NCI-H1436 treated with DMSO at 0.1 percent for 48 hours (cell line): ENCODE data around the gene KRTAP19-8.

Source experiments
- DNase-seq: peaks from one replicate; lab custom pipeline; 2025; lab: John Stamatoyannopoulos, UW

The KRTAP19-8 gene

DNA sequence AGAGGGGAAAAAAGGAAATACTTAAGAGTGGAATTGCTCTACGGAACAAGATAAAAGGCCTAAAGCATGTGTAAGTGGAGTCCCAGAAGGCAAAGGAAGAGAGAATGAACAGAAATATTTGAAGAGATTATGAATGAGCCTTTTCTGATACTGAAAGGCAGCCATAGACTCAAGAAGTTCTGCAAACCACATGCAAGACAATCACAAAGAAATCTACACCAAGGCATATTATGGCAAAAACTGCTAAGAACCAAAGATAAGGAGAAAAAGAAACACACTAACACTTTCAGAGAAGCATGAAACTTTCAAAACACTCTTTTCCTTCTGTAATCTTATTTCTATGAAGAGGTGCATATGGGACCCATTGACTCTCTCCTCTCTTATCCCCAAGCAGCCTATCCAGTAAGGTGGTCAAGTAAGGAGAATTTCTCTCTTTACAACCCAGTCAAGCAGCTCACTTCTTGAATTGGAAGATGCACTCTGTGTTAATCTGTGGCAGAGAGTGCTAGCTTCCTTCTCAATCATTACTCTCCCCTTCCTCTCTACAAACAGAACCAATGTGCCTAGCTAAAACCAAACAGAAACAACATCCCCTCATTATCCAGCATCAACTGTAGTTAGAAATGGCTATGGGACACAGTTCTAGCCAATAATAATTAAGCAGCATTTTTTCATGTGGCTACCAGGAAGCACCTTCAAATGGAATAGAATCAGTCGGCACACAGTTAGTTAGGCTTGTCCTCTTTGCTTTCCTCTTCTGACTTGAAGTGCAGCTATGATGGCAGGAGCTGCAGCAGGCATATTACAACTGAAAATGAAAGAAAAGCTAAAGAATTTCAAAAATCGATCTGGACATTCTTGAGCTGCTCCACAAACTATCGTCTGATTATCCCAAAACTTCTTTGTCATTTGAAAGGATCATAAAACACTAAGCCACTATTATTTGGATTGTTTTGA lies 25.9 kb downstream of the KRTAP19-8 start:
- no peak for DNase-seq

DNA sequence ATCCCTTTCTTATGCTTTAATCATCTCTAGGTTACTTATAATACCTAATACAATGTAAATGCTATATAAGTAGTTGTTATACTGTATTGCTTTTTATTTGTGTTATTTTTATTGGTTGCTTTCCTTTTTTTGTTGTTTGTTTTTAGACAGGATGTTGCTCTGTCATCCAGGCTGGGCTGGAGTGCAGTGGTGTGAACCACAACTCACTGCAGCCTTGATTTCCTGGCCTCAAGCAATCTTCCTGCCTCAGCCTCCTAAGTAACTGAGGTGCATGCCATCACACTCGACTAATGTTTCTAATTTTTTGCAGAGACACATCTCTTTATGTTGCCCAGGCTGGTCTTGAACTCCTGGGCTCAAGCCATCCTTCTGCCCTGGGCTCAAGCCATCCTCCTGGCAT lies 26.9 kb downstream of the KRTAP19-8 start:
- DNase-seq = no peak

DNA sequence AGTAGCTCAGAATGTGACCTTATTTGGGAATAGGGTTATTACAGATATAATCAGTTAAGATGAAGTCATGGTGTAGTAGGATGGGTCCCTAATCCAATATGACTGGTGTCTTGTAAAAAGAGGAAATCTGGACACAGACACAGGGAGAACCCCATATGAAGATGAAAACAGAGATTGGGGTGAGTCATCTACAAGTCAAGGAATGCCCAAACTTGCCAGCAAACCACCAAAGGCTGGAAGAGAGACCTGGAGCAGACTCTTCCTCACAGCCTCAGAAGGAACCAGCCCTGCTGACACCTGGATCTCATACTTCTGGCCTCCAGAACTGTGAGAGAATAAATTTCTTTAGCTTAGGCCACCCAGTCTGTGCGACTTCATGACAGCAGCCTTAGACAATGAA lies 29.9 kb downstream of the KRTAP19-8 start:
- DNase-seq = no peak

DNA sequence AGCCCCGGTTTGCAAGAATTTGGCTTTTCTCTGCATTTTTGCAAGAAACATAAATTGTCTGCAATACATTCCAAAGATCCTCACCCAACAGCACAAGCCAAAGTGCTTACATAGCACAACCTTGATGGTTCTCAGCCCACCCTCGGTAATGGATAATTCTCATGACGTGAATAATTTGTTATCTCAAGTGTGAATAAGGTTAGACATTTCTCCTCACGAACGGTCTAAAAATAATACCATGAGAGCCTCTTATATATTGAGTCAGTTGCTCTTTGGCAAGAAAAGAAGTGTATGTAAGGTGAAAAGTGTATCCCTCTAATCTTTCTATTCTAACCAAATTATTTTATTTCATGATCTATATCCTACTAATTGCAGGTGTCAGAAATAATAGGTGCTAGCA lies 33.3 kb downstream of the KRTAP19-8 start:
- no peak for DNase-seq

DNA sequence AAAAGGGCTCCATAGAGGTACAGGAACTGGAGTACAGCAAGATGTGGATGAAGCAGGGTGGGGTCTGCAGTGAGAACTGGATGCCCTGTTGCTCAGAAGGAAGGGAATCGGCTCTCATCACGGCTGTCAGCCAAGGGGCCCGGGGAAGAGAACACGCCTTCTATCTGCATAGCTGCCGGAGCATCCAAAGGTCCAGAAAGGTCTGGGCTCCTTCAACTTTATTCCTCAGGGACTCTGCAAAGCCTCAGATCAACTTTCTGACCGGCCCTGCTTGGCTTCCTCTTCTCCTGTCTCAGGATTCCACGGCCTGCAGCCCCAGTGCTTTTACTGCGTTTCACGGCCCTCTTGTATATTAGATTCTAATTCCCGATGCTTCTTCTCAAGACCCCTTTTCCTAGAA lies 34.8 kb downstream of the KRTAP19-8 start:
- DNase-seq = no peak

DNA sequence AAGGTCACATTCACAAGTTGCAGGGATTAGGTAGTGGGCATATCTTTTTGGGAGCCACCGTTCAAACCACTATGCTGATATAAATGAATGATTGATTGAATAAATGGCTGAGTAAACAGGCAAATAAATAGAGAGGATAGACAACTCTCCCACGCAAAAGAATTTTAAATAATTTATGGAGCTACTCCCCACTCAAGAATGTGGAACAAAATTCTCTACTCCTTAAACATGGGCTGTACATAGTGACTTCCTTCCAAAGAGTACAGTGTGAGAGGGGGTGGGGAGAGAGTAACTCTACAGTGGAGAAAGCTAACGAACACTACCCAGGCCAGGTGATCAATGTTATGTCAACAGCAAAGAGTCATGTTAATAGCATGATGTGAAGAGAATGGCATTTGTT lies 40.7 kb downstream of the KRTAP19-8 start:
- no peak for DNase-seq

DNA sequence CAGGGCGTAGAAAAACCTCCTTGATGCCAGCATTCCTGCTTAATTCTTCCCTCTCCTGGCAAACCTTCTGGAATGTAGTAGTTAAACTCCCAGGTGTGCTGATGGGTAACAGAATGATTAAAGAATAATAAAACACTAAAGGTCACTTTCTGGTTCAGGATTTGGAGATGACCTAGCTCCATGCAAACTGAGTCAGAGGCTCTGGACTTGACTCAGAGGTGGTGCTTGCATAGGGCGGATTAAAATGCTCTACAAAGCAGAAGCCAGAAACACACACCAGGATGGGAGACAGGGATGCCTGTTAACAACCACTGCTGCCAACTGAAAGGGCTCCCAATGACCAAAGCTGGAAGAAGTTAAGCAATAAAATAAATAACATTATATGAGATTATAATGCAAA lies 41.5 kb downstream of the KRTAP19-8 start:
- no peak for DNase-seq

DNA sequence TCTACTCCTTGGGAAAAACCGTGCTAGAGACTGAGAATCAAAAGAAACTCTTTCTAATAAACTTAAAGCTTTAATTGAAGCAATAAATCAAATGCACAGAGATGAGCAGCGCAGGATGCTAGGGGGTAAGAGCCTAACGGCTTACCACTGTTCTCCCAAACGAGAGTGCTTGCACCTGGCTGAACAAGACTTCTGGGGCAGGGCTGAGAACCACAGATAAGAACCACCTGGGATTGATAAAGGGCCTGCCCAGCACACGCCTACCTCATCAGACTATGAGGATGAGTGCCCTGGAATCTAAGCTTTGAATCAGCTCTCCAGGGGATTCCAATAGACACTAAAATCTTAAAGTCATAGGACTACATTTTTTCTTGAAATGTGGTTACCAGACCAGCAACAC lies 43.3 kb downstream of the KRTAP19-8 start:
- no peak for DNase-seq

DNA sequence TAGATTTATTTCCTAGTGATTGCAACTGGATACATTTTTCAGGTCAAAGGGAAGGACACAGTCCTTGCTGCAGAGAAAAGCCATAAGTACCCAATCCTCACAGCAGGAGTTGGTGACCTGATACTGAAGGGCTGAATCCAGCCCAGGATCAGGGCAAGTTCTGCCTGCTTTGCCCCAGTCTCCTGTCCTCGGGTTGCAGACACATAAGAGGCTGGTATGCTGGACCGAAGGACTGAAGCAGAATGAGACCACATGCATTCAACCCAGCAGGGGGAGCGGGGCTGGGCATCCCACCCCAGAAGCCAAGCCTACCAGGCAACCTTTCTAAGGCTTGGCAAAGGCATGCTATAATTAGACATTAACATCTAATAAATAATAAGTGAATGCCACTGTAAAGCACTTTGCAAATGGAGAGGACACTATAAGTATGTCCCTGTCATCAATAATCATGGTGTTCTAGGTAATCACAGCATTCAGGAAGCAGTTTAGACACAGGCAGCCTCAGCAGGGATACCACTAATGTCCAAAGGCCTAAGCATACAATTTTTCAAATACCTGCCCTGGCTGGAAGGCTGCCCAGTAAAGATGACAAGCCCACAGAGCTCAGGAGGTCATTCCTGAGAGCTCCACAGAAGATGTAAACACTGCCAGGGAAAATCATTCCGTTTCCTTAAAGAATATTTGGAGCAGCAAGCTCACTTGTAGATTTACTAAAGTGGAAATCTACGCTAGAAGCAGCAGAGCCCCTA lies 47.6 kb downstream of the KRTAP19-8 start:
- no peak for DNase-seq

DNA sequence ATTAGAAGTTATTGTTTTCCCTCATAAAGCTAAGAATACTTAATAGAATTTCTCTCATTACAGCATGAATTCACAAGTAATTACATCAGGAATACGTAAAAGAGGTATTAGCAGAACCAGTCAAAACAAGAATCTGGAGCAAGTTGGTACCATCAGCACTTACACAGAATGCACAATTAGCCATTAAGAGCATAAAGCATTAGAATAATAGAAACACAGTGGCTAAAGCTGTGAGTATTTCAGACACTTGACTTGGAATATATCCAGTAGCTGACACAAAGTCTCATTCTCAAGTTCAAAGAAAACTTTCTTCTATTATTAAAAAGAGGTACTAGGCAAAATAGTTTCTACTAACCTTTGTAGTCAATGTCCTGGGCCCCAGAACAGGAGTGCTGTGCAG lies 49.6 kb downstream of the KRTAP19-8 start:
- DNase-seq = no peak
